IgD-negative memory B cell (primary cell): ENCODE results near the gene FBXO17. TPM values are rescaled to one million over a fixed set of nuclear protein-coding genes. Genes with fewer than 3 reads are reported as not detected.
A peak's percentile ranks its signal among the peaks of the same experiment; 100 is the strongest.

Experiments
- H3K27ac Mint-ChIP-seq, 3 donors: one replicate each; pipeline ENCODE4 v1.8.0; 2020 to 2022; ENCODE audit warnings: mild to moderate bottlenecking in 3 of 3, mixed read lengths in 3 of 3, moderate library complexity in 1 of 3
- H3K27me3 Mint-ChIP-seq: one replicate; pipeline ENCODE4 v1.8.0; 2021; ENCODE audit warnings: mixed read lengths
- H3K36me3 Mint-ChIP-seq: one replicate; pipeline ENCODE4 v1.8.0; 2020; ENCODE audit warnings: mild to moderate bottlenecking, mixed read lengths
- H3K4me1 Mint-ChIP-seq, 3 donors: one replicate each; pipeline ENCODE4 v1.8.0; 2020 to 2022; ENCODE audit warnings: mixed read lengths in 3 of 3, mild to moderate bottlenecking in 1 of 3
- H3K4me3 Mint-ChIP-seq, 4 donors: one replicate each; pipeline ENCODE4 v1.8.0; 2020 to 2022; ENCODE audit warnings: mild to moderate bottlenecking in 4 of 4, mixed read lengths in 4 of 4, moderate library complexity in 3 of 4
- H3K9me3 Mint-ChIP-seq, 3 donors: one replicate each; pipeline ENCODE4 v1.8.0; 2020 to 2021; ENCODE audit warnings: mixed read lengths in 3 of 3, mild to moderate bottlenecking in 1 of 3
- polyA plus RNA-seq: library from polyadenylated mRNA; unstranded; fragments of 300-500 nt; fragmentation: Illumina TruSeq; gene quantifications from one replicate; pipeline ENCODE4 v1.2.3, GENCODE V29; 2021

The FBXO17 gene
- polyA plus RNA-seq, 1 donor from 2014 or later: not detected

DNA sequence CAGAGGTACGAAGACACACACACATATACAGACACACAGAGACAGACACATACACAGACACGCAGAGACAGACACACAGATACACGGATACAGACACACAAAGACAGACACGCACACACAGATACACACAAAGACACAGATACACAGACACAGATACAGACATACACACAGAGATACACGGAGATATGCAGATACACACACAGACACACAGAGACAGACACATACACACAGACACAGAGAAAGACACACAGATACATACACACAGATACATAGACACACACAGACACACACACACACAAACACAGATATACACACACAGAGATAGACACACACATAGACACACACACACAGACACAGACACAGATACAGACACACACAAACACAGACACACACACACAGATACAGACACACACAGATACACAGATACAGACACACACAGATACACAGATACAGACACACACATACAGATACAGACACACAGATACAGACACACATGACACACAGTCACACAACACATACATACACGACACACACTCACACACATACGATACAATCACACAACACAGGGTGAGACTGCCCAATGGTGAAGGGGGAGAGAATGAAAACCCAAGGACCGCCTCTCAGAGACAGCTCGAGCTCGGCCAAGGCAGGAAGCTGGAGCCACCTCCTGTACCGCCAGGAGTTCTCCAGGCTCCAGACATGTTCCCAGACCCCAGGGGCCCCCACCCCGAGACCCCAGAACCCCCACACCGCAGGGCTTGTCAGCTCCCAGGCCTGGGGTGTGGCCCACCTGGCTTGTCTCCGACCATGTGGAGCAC lies 54.7 kb downstream of the FBXO17 start:
- H3K4me3 Mint-ChIP-seq: no peak overlapping the region
- no peaks in the 10 kb centered on the region for H3K27me3 Mint-ChIP-seq
- peaks cover 0 to 2% (median 0%) of the 10 kb centered on the region in 3 donors for H3K4me1 Mint-ChIP-seq
- H3K36me3 Mint-ChIP-seq: peaks cover 11% of the 10 kb centered on the region
- no peaks in the 10 kb centered on the region for H3K9me3 Mint-ChIP-seq
- H3K27ac Mint-ChIP-seq: no peak overlapping the region

DNA sequence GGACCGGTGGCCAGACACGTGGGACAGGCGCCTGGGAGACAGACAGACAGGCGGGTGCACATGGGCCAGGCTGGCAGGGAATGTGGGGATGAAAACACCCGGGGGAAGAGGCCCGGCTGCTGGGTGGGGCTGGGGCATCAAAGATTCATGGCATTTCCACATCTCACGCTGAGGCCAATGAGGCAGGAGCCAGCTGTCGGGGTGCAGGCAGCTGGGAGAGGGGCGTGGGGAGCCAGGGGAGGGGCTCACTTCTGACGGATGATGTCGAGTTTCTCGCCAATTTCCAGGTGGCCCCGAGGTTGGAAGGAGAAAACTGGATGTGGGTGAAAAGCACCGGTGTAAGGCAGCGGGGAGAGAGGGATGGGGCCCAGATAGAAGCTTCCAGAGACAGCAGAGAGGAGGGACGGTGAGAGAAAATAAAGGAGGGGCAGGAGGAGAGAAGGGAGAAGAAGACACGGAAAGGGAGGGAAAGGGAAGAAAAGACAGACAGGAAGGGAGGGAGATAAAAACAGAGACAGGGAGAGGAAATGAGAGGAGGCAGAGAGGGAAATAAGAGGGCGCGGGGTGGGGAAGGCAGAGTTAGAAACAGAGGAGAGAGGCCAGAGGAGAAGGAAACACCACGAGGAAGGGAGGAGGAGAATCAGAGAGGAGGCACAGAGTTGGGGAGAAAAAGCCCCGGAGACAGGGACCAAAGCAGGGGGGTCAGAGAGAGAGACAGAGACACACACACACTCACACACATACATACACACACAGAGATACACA lies 55.5 kb downstream of the FBXO17 start:
- Mint-ChIP-seq H3K4me3 (no peak overlapping the region), H3K4me1 (peaks cover 0 to 2% (median 0%) of the 10 kb centered on the region in 3 donors), H3K27ac (no peak overlapping the region), H3K27me3 (no peaks in the 10 kb centered on the region), H3K9me3 (no peaks in the 10 kb centered on the region), H3K36me3 (peaks cover 11% of the 10 kb centered on the region)

DNA sequence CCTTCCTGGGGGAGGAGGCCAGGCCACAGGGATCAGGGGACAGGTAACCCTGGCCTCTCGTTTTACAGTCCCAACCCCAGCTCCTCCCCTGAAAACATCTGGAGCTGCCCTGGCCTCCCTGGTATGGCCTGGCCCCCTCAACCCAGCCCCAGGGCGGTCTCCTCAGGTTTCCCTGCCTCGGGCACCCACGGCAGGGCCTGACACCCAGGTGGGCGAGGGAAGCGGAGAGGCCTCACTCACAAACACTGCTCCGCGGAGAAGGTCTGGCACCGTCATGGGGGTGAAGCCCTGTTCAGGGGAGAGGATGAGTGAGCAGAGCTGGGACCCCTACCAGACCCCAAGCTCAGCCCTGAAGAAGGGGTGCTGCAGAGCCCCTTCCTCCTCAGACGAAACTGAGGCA lies 57.0 kb downstream of the FBXO17 start:
- Mint-ChIP-seq H3K9me3 (no peaks in the 10 kb centered on the region), H3K27ac (no peak overlapping the region), H3K4me3 (no peak overlapping the region), H3K27me3 (no peaks in the 10 kb centered on the region), H3K4me1 (peaks cover 0 to 2% (median 0%) of the 10 kb centered on the region in 3 donors), H3K36me3 (peaks cover 9% of the 10 kb centered on the region)

DNA sequence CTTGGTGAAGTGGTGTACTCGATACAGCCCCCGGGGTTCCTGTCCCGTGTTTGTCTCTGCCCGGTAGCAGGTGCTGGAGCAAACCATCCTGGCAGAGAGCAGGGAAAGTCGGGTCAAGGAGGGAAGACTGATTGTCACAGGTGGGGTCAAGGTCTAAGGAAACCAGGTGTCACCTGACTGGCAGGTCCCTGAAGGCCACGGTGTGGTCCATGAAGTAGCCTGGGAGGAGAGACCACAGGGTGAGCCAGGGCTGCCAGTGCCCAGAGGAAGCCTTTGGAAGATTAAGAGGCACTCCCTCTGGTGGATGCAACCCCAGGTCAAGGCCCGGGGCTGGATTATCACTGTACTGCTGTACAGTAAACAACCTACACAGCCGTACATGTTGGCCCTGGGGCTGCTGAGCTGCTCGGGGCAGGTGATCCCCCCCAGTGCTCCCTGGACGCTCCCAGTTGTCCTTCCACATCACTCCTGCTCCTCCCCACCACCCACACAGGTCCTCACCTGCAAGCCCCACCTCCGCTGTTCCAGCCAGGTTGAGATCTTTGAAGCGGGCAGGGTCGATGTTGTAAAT lies 57.5 kb downstream of the FBXO17 start:
- H3K4me1 Mint-ChIP-seq: peaks cover 0 to 2% (median 0%) of the 10 kb centered on the region in 3 donors
- H3K27ac Mint-ChIP-seq: no peak overlapping the region
- H3K4me3 Mint-ChIP-seq: no peak overlapping the region
- H3K36me3 Mint-ChIP-seq: peaks cover 9% of the 10 kb centered on the region
- no peaks in the 10 kb centered on the region for H3K9me3 Mint-ChIP-seq
- H3K27me3 Mint-ChIP-seq: no peaks in the 10 kb centered on the region

DNA sequence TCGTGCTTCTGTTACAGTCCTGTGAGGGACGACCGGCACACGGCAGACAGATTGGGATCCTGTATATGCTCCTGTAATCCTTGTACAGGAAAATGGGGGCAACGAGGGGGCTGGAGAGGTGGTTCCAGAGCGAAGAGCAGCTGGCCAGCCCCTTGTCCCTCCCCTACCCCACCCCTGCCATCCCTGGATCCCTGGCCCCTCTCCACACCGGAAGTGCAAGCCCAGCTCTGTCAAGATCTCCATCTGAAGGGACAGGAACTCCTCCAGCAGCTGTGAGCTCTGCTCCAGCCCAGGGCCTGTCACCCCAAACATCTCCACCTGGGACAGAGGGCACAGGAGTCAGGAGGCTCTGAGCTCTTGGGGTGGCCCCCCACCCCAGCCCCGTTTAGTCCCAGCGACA lies 58.0 kb downstream of the FBXO17 start:
- Mint-ChIP-seq H3K4me3 (no peak overlapping the region), H3K36me3 (peaks cover 9% of the 10 kb centered on the region), H3K9me3 (no peaks in the 10 kb centered on the region), H3K4me1 (peaks cover 0 to 2% (median 2%) of the 10 kb centered on the region in 3 donors), H3K27ac (no peak overlapping the region), H3K27me3 (no peaks in the 10 kb centered on the region)

DNA sequence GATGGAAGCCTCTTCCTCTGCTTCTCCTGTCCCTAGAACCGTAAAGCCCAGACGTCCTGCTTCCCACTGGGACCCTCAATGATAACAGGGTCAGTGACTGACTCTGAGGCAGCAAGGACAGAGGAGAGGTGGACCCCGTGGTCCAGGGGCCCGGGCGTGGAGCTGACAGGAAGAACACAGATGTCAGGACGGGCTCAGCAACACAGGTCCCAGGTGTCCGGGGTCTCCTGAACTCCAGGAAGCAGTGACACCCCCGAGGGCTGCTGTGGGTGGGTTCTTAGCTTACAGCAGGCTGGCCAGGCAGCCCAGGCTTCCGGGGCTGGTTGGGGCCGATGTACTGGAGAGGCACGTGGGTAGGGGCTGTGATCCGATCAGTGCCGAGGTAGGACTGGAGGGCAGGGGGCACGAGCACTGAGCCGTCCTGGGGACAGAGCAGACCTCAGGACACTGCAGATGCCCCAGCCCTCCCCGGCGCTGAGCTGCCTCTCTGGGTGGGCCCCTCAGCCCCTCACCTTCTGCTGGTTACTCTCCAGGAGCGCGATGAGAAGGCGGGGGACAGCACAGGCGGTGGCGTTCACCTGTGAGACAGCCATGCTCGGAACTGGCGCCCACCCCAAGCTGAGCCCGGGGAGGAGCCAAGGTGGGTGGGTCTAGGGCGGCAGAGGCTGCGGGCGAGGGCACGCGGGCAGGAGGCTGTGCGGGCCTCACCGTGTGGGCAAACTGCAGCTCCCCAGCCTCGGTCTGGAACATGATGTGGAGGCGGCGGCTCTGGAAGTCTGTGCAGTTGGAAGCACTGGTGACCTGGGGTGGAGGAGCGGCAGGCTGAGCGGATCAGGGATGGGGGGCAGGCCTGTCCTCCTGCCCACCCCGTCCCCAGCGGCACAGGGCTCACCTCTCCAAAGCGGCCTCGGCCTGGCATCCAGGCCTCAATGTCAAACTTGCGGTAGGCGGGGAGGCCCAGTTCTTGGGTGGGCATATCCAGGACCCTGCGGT lies 59.9 kb downstream of the FBXO17 start:
- H3K36me3 Mint-ChIP-seq: peaks cover 4% of the 10 kb centered on the region
- H3K4me3 Mint-ChIP-seq: no peak overlapping the region
- no peaks in the 10 kb centered on the region for H3K9me3 Mint-ChIP-seq
- H3K4me1 Mint-ChIP-seq: peaks cover 0 to 2% (median 2%) of the 10 kb centered on the region in 3 donors
- no peaks in the 10 kb centered on the region for H3K27me3 Mint-ChIP-seq
- no peak overlapping the region for H3K27ac Mint-ChIP-seq

DNA sequence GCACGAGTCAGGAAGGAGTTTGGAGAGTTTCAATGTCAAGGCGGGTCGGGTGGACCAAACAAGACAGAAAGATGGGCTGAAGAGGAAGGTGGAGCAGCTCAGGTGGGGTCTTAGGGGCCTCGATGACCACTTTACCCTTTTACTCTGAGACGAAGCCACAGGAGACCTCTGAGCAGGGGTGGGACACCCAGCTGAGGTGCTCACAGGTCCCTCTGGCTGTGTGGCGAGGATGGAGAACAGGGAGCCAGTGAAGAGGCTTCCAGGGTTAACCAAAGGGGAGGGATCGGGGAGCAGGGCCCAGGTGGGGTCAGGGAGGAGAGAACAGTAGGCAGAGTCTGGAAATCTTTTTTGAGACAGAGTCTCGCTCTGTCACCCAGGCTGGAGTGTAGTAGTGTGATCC lies 61.6 kb downstream of the FBXO17 start:
- Mint-ChIP-seq H3K4me3 (no peak overlapping the region), H3K27me3 (no peaks in the 10 kb centered on the region), H3K27ac (no peak overlapping the region)

DNA sequence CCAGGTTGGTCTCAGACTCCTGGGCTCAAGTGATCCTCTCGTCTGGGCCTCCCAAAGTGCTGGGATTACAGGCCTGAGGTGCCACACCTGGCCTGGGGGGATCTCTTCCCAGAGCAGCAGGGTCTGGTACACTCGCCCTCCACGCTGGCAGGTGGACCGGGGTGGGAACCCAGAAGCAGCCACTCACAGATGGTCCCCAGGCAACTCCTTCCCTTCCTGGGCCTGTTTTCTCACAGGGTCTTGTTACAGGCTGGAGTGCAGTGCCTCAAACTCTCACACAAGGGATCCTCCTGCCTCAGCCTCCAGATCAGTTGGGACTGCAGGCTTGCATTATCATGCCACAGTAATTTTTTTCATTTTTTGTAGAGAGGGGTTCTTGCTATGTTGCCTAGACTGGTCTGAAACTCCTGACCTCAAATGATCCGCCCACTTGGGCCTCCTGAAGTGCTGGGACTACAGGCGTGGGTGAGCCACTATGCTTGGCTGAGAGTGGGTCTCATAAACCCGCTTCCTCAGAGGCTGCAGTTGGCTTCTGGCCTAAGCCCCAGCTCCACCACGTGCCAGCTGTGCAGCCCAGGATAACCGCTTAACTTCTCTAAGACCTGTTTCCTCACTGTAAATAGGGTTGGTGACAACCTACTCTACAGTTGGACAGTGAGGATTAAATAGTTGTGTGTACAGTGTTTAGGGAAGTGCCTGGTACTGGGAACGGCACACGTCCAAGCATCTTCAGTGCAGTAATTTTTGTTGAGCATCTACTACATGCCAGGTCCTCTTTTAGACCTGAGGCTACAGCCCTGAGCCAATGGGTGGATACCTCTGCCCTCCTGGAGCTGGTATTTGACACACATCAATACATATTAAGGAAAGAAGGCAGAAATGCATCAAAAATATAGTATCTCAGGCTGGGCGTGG lies 62.7 kb downstream of the FBXO17 start:
- no peaks in the 10 kb centered on the region for H3K27me3 Mint-ChIP-seq
- no peak overlapping the region for H3K4me3 Mint-ChIP-seq
- peaks cover 0 to 5% (median 2%) of the 10 kb centered on the region in 3 donors for H3K4me1 Mint-ChIP-seq
- H3K27ac Mint-ChIP-seq: no peak overlapping the region
- peaks cover 9% of the 10 kb centered on the region for H3K36me3 Mint-ChIP-seq
- H3K9me3 Mint-ChIP-seq: no peaks in the 10 kb centered on the region

More for the DNA sequence above, 61.6 kb downstream of the FBXO17 start:
- H3K36me3 Mint-ChIP-seq: peaks cover 4% of the 10 kb centered on the region
- no peaks in the 10 kb centered on the region for H3K9me3 Mint-ChIP-seq
- peaks cover 0 to 2% (median 2%) of the 10 kb centered on the region in 3 donors for H3K4me1 Mint-ChIP-seq

DNA sequence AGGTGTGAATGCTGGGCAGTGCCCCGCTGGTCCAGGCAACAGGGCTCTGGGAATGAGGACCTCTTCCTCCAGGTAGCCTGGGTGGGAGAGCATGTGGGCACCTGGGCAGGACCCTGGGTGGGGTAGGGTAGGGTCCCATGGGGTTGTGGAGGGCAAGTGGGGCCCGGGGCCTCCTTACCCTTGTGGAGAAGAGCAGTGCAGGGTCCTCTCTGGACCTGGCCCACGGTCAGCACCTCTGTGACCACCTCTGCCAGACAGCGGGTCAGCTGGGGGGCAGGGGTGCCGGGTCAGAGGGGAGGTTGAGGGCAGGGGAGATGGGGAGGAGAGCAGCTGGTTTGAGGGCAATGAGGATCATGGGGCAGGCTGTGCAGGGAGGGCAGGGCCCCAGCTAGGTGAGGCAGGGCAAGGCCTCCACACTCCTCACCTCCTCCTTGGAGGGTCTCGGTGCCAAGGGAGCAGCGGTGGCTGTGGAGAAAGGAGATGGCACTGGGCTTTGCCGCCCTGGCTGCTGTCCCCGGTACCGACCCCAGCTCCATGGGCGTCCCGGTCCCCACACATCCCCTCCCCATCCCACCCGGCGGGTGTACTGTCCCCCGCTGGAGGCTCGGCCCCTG lies 64.0 kb downstream of the FBXO17 start:
- no peak overlapping the region for H3K4me3 Mint-ChIP-seq
- H3K4me1 Mint-ChIP-seq: peaks cover 0 to 5% (median 2%) of the 10 kb centered on the region in 3 donors
- H3K27me3 Mint-ChIP-seq: no peaks in the 10 kb centered on the region
- no peak overlapping the region for H3K27ac Mint-ChIP-seq
- no peaks in the 10 kb centered on the region for H3K9me3 Mint-ChIP-seq
- peaks cover 12% of the 10 kb centered on the region for H3K36me3 Mint-ChIP-seq

DNA sequence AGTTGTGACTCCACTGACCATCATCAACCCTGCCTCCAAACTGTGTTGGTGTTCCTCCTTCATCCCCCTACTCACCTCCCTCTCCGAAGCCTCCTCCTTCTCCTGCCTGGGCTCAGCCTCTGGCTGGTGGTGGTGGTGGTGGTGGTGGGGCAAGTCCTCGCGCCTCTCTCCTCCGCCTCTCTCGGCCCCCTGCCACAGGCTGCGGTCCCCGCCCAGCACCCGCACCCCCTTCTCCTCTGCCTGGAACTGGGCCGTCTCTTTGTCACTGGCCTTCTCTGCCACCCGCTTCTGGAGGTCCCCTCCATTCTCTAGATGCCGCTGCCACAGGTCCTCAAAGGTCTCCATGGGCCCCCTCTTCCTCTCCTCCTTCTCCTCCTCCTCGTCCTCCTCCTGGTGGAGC lies 65.1 kb downstream of the FBXO17 start:
- no peak overlapping the region for H3K27ac Mint-ChIP-seq
- peaks cover 0 to 3% (median 2%) of the 10 kb centered on the region in 3 donors for H3K4me1 Mint-ChIP-seq
- peak overlapping the region in 1 of 4 donors; percentile 47 for H3K4me3 Mint-ChIP-seq
- no peaks in the 10 kb centered on the region for H3K9me3 Mint-ChIP-seq
- peaks cover 10% of the 10 kb centered on the region for H3K36me3 Mint-ChIP-seq
- no peaks in the 10 kb centered on the region for H3K27me3 Mint-ChIP-seq

DNA sequence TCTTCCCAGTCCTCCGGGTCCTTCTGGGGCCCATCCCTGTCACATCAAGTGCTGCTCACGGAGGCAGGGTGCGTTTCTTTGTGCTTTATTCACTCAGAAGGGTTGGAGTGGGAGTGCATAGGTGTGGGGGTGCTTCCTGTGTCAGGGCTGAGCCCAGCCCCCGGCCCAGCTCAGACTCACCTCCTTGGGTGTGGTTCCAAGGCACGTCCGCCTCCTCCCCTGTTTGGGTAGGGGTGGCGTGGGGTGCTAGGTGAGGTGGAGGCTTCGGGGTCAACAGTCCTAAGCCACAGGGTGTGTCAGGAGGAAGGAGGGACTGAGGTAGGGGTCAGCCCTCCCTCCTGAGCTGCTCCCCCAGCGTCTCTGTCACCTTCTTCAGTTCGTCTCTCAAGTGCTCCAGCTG lies 66.6 kb downstream of the FBXO17 start:
- no peaks in the 10 kb centered on the region for H3K27me3 Mint-ChIP-seq
- H3K36me3 Mint-ChIP-seq: peaks cover 17% of the 10 kb centered on the region
- no peaks in the 10 kb centered on the region for H3K9me3 Mint-ChIP-seq
- H3K4me1 Mint-ChIP-seq: peaks cover 4 to 10% (median 6%) of the 10 kb centered on the region in 3 donors
- no peak overlapping the region for H3K4me3 Mint-ChIP-seq
- no peak overlapping the region for H3K27ac Mint-ChIP-seq

DNA sequence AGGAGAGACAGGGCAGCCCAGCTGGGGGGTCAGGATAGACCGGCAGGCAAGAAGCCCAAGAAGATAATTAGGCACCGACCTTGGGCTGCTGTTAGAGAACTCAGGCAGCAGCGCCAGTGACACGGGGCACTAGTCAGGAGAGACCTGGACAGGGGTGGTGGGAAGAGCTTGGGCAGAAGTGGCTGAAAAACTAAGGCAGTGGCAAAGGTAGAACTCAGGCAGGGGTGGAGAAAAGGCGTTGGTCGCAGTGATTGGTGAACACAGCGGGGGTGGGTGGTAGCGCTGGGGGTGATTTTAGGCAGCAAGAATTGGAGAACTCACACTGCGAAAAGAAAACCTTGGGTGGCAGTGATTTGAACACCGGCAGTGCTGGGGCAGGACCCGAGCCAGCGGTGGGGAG lies 67.9 kb downstream of the FBXO17 start:
- peaks cover 4 to 13% (median 7%) of the 10 kb centered on the region in 3 donors for H3K4me1 Mint-ChIP-seq
- no peaks in the 10 kb centered on the region for H3K9me3 Mint-ChIP-seq
- peaks cover 19% of the 10 kb centered on the region for H3K36me3 Mint-ChIP-seq
- H3K27me3 Mint-ChIP-seq: no peaks in the 10 kb centered on the region
- peak overlapping the region in 1 of 3 donors; percentile 81 for H3K27ac Mint-ChIP-seq
- no peak overlapping the region for H3K4me3 Mint-ChIP-seq

DNA sequence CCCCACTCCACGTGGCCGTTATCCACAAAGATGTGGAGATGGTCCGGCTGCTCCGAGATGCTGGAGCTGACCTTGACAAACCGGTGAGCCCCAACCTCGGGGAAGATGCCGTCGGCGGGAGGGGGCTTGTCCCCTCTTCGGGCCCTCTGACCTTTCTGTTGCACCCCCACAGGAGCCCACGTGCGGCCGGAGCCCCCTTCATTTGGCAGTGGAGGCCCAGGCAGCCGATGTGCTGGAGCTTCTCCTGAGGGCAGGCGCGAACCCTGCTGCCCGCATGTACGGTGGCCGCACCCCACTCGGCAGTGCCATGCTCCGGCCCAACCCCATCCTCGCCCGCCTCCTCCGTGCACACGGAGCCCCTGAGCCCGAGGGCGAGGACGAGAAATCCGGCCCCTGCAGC lies 68.3 kb downstream of the FBXO17 start:
- Mint-ChIP-seq H3K27me3 (no peaks in the 10 kb centered on the region), H3K9me3 (no peaks in the 10 kb centered on the region), H3K4me1 (peaks cover 4 to 13% (median 7%) of the 10 kb centered on the region in 3 donors), H3K4me3 (no peak overlapping the region), H3K27ac (peak overlapping the region in 1 of 3 donors; percentile 81), H3K36me3 (peaks cover 19% of the 10 kb centered on the region)
